ENCODE results near the gene ZNF813.
"Not testable (repeated sequence)": the region's sequence is repeated elsewhere in the genome, so short reads cannot be mapped to it uniquely, and the experiment has no call there.

DNA sequence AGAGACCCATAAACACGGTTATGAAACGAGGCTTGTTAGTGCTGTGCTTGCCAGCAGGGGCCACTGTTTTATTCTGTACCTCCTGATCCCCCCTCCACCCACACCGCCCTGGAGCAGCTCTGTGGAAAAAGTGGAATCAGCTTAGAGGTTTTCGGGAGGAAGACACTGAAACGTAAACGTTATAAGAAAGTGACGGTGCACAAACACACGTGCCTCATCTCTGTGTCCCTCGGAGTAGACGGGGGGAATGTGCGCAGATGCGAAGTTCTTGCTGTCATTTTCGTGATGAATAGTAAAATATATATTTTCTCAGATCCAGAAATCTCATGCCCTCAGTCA, 36.8 kb downstream of the ZNF813 start:
- TF ChIP-seq, protein P1, sequence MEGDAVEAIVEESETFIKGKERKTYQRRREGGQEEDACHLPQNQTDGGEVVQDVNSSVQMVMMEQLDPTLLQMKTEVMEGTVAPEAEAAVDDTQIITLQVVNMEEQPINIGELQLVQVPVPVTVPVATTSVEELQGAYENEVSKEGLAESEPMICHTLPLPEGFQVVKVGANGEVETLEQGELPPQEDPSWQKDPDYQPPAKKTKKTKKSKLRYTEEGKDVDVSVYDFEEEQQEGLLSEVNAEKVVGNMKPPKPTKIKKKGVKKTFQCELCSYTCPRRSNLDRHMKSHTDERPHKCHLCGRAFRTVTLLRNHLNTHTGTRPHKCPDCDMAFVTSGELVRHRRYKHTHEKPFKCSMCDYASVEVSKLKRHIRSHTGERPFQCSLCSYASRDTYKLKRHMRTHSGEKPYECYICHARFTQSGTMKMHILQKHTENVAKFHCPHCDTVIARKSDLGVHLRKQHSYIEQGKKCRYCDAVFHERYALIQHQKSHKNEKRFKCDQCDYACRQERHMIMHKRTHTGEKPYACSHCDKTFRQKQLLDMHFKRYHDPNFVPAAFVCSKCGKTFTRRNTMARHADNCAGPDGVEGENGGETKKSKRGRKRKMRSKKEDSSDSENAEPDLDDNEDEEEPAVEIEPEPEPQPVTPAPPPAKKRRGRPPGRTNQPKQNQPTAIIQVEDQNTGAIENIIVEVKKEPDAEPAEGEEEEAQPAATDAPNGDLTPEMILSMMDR (IDR thresholded peaks at IDR 0.05; ENCODE audit: low read length) = not testable (repeated sequence)
- not testable (repeated sequence) for TF ChIP-seq EZH2 (IDR thresholded peaks at IDR 0.05; ENCODE audit: borderline replicate concordance, low read length)
